Stimulated activated CD8-positive, alpha-beta memory T cell treated with anti-CD3 and anti-CD28 coated beads, Interleukin-12 subunit alpha, Interleukin-12 subunit beta, amount 100 ng/mL, for 4 hours (primary cell): ENCODE measurements around the gene TCTN1.
"Not testable (repeated sequence)": the region's sequence is repeated elsewhere in the genome, so short reads cannot be mapped to it uniquely, and the experiment has no call there.

Experiments
- DNase-seq: peaks from one replicate; pipeline ENCODE4 v3.0.0-alpha.2; 2020; ENCODE audit warnings: low read depth

The TCTN1 gene

GRCh38 chr12:110585231-110585799, 28.6 kb upstream of the TCTN1 start:
- DNase-seq = no peak

- not testable (repeated sequence) for DNase-seq
Observed at GRCh38 chr12:110587102-110587501, 26.8 kb upstream of the TCTN1 start.

- no peak for DNase-seq
Observed at GRCh38 chr12:110590059-110590458, 23.9 kb upstream of the TCTN1 start.

- no peak for DNase-seq
Observed at GRCh38 chr12:110590806-110591326, 23.1 kb upstream of the TCTN1 start.

GRCh38 chr12:110591451-110592051, 22.4 kb upstream of the TCTN1 start:
- DNase-seq = no peak

- DNase-seq = no peak
Observed at GRCh38 chr12:110592078-110592477, 21.9 kb upstream of the TCTN1 start.

GRCh38 chr12:110592919-110593318, 21.0 kb upstream of the TCTN1 start:
- not testable (repeated sequence) for DNase-seq

GRCh38 chr12:110597885-110598284, 16.0 kb upstream of the TCTN1 start:
- no peak for DNase-seq

GRCh38 chr12:110599334-110599733, 14.6 kb upstream of the TCTN1 start:
- DNase-seq = no peak

- DNase-seq = no peak
Observed at GRCh38 chr12:110600254-110600653, 13.7 kb upstream of the TCTN1 start.

- DNase-seq = not testable (repeated sequence)
Observed at GRCh38 chr12:110602085-110602814, 11.7 kb upstream of the TCTN1 start.

GRCh38 chr12:110606253-110606611, 7.7 kb upstream of the TCTN1 start:
- DNase-seq = no peak

- DNase-seq = no peak
Observed at GRCh38 chr12:110613071-110613770, 708 bp upstream of the TCTN1 start.

GRCh38 chr12:110615171-110615570, 1.2 kb downstream of the TCTN1 start:
- no peak for DNase-seq

- DNase-seq = no peak
Observed at GRCh38 chr12:110616471-110617115, 2.7 kb downstream of the TCTN1 start.

GRCh38 chr12:110619534-110619953, 5.6 kb downstream of the TCTN1 start:
- DNase-seq = no peak

GRCh38 chr12:110622582-110622981, 8.7 kb downstream of the TCTN1 start:
- no peak for DNase-seq

- DNase-seq = no peak
Observed at GRCh38 chr12:110627500-110628195, 13.7 kb downstream of the TCTN1 start.

GRCh38 chr12:110635055-110635454, 21.1 kb downstream of the TCTN1 start:
- no peak for DNase-seq

GRCh38 chr12:110636516-110636915, 22.6 kb downstream of the TCTN1 start:
- DNase-seq = no peak

- no peak for DNase-seq
Observed at GRCh38 chr12:110637869-110638441, 24.0 kb downstream of the TCTN1 start.
